HG02943 (cell line): ENCODE results near the gene DVL2.
"Not testable (repeated sequence)": the region's sequence is repeated elsewhere in the genome, so short reads cannot be mapped to it uniquely, and the experiment has no call there.

Experiments used
- ATAC-seq: cut with Tn5 transposase; IDR thresholded peaks from one replicate; pipeline ENCODE4 v1.9.1; 2021; ENCODE audit warnings: mild to moderate bottlenecking, low read depth, moderate library complexity; ENCODE audit not compliant: unreplicated experiment

The DVL2 gene

GRCh38 chr17:7207120-7208001 lies 27.0 kb downstream of the DVL2 start:
- no peak for ATAC-seq

GRCh38 chr17:7205561-7205960 lies 28.8 kb downstream of the DVL2 start:
- ATAC-seq = no peak

GRCh38 chr17:7204828-7205461 lies 29.4 kb downstream of the DVL2 start:
- ATAC-seq = peak; percentile 77

GRCh38 chr17:7204336-7204735 lies 30.0 kb downstream of the DVL2 start:
- ATAC-seq = no peak

- no peak for ATAC-seq
These were observed 30.9 kb downstream of the DVL2 start for GRCh38 chr17:7203391-7203790.

GRCh38 chr17:7196651-7197401 lies 37.5 kb downstream of the DVL2 start:
- no peak for ATAC-seq

- ATAC-seq = no peak
These were observed 38.3 kb downstream of the DVL2 start for GRCh38 chr17:7195971-7196370.

- ATAC-seq = no peak
These were observed 41.9 kb downstream of the DVL2 start for GRCh38 chr17:7192271-7192937.

GRCh38 chr17:7191571-7192270 lies 42.6 kb downstream of the DVL2 start:
- ATAC-seq = no peak

- no peak for ATAC-seq
These were observed 43.2 kb downstream of the DVL2 start for GRCh38 chr17:7191069-7191468.

GRCh38 chr17:7190276-7190917 lies 43.9 kb downstream of the DVL2 start:
- no peak for ATAC-seq

GRCh38 chr17:7186241-7186640 lies 48.1 kb downstream of the DVL2 start:
- no peak for ATAC-seq

GRCh38 chr17:7184647-7185046 lies 49.7 kb downstream of the DVL2 start:
- ATAC-seq = no peak

GRCh38 chr17:7184091-7184488 lies 50.2 kb downstream of the DVL2 start:
- ATAC-seq = no peak

GRCh38 chr17:7183433-7184090 lies 50.8 kb downstream of the DVL2 start:
- no peak for ATAC-seq

GRCh38 chr17:7182101-7182500 lies 52.2 kb downstream of the DVL2 start:
- ATAC-seq = not testable (repeated sequence)

- no peak for ATAC-seq
These were observed 54.7 kb downstream of the DVL2 start, which contains the start of gene ASGR1 for GRCh38 chr17:7179317-7180254. Gene ASGR1, minus strand, starts transcription at chr17:7179370. Its CDS starts 807 bp downstream, at chr17:7178563.

GRCh38 chr17:7178973-7179316 lies 55.4 kb downstream of the DVL2 start:
- no peak for ATAC-seq
